ENCODE measurements around the gene RBFOX2. TPM values are rescaled to one million over a fixed set of nuclear protein-coding genes. Genes with fewer than 3 reads are reported as not detected.
"Not testable (repeated sequence)": the region's sequence is repeated elsewhere in the genome, so short reads cannot be mapped to it uniquely, and the experiment has no call there.

The RBFOX2 gene
- total RNA-seq, 1 donor: 17.8 TPM

DNA sequence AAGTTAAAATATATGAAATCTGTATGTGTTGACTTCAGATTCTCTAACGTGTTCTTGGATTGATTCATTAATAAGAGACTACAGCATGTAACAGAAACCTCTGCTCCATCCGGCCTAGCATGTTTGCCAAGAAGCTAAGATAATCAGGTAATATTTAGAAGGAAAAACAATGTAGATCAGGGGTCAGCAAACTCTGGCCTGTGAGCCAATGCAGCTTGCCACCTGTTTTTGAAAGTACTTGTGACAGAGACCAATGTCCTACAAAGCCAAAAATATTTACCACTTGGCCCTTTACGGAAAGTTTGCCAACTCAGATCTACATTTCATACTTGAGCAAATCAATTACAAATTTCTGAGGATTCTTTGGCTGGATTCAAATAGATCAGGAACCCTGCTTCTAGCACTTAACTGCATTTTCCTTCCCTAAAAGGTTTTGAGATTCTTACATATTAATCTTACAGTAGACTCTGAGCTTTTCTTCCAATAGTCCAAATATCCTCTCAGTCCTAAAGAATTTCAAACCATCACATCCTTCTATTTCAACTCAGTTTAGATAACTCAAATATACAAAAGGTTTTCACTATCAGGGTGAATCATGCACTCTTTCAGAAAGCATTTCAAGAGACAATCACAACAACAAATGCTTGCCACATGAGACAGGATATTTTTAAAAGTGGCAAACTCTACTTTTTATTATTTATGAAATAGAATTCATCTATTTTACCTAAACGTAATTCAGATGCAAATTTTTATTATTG is 281.5 kb downstream of the RBFOX2 start:
- DNase-seq (ENCODE audit: low read depth in 2 of 3, low spot score in 2 of 3): no peak

DNA sequence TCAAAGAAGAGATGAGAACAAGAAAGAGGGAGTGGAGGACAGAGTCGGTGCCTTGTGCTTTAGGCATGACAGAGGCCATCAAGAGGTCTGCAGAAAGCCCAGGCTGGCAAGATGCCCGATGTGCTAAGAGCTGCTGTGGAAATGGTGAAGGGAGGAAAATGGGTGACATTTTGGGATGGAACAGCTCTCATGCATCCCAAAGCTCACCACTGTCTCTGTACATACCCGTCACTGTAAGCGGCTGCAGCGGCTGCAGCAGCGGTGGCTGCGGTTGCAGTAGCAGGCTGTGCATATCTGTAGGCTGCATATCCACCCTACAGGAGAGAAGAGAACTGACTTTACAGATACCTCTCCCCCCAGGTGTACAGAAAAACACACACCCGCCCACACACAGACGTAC is 282.4 kb downstream of the RBFOX2 start:
- no peak for DNase-seq (ENCODE audit: low read depth in 2 of 3, low spot score in 2 of 3)

DNA sequence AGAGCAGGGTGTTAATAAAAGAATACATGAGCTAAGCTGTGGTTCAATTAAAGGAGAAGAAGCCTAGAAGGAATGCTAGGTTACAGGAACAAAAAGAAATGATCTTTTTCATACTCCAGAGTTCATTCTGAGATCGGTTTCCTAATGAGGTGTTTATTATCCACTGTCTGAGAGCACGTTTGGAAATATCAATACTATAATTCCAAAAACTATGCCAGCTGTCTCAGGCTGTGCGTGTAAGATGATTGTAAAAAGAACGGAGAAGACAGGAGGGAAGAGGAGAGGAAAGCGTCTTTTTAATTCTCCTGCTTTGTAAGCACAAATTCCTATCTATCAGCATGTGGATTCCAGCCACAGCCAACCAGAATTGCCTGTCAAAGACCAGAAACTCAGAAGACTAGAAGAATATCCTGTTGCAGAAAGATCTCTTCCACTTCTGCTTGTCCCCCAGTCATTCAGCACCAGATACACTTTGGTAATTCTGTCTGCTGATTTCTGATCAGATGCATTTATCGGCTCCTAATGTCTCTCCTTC is 285.2 kb downstream of the RBFOX2 start:
- no peak for DNase-seq (ENCODE audit: low read depth in 2 of 3, low spot score in 2 of 3)

DNA sequence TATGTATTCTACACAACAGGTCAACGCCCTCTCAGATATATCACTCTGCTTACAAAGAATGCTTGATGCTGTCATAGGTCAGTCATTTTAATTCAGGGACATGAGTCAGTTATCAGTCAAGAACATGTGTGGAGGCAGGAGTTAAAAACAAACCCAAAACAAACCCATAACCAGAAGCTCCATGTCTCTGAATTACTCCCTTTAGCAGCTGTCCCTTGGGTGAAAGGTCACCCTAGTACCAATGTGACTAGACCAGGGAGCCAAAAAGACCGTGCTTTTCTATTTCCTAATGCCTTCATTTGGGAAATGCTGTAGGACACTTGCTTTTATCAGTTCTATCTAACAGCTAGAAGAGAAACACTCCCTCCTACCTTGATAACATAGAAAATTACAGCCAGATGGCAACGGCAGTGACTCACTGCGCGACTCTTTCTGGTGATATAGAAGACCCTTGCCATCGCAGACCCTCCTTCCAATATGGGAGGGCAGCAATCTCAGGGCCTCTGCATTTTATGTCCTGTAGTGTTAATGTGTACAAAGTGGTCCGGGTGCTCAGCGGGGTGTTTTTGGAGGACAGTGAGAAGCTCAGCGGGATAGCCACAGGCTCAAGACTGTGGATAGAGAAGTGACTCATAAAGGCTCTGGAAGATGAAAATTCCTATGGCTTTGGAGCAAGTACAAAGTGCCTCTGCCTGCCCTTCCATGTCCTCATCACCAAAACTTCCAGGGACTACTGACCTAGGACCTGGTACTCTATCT is 286.1 kb downstream of the RBFOX2 start:
- DNase-seq (ENCODE audit: low read depth in 2 of 3, low spot score in 2 of 3): no peak

DNA sequence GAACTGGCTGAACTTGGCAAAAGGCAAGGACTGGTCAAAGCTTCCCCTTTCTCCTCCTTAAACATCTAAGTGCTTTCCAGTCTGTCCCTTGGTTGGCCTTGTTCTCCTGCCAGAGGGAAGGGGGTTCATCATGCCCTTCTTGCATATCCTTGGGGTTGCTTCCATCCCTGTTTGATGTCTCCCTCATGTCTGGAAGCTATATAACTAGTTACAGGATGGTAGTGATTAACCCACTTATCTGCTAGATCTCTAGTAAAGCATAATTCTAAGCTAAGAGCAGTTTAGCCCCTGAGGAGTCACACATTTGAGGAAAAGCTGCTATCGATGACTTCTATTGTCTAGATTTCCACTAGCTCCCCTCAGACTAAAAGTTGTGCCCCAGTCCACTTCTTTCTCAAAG is 288.0 kb downstream of the RBFOX2 start:
- no peak for DNase-seq (ENCODE audit: low read depth in 2 of 3, low spot score in 2 of 3)

DNA sequence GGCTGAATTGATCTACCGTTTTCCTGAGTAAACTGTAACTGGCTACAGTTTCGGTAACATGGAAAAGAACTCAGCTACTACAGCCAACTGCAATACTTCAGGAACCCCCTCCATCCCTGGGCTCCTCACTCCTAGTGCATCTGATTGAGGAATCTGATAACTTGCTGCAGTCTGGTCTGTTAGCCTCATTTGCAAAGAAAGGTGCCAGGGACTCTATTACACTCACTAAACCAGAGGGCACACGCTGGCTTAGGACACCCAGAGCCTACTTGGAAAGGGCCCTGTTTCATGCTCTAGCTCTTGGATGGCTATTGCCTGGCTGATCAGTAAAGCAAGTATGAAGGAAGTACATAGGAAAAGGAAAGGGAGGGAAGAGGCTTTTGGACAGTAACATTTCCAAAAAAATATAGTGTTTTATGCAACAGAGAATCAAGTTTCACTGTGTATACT is 288.7 kb downstream of the RBFOX2 start:
- no peak for DNase-seq (ENCODE audit: low read depth in 2 of 3, low spot score in 2 of 3)

DNA sequence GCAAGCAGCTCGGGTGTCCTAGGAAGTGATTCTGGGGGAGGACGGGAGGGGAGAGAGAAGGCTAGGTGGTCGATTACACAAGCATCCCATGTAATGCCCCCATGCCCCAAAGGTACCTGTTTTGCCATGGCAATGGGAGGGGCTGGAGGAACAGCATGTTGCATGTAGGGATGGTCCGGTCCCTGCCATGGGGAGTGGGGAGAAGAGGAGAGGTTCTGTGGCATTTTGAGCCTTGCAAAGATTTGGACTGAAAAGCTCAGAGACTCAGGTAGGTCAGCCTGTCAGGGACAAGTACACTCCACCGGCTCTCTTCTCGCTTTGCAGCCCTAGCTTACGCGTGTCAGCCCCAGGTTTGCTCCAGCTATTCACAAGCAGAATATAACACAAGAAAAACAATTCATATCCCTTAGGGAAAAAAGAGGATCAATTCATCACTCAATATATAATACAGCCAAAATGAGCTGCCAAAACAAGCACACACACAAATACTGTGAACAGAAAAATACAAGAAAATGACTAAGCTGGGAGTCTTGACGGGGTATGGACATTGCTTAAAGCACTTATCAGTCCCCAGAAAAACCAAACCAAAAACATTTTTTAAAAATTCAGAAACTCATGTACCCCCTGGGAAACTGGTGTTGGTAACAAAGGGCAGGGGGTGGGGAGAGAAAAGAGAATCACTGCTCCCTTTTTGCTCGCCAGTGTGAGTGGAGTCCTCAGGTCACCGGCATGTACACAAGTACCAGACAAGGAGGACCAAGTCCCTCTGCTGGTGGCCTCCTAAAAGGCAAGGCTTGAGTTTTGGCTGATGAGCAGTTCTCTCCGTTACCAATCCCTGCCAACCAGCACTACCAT is 289.3 kb downstream of the RBFOX2 start:
- DNase-seq (ENCODE audit: low read depth in 2 of 3, low spot score in 2 of 3): peak in 1 of 3 donors; percentile 32

DNA sequence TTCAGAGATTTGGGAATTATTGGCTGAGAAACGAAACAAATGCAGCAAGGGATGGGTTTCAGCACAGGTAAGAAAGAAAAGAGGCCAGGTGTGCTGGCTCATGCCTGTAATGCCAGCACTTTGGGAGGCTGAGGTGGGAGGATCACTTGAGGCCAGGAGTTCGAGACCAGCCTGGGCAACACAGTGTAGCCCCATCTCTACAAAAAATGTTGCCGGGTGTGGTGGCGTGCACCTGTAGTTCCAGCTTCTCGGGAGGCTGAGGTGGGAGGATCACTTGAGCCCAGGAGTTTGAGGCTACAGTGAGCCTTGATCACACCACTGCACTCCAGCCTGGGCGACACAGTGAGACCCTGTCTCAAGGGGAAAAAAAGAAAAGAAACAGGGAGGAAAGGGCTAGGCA is 290.7 kb downstream of the RBFOX2 start:
- not testable (repeated sequence) for DNase-seq (ENCODE audit: low read depth in 2 of 3, low spot score in 2 of 3)

DNA sequence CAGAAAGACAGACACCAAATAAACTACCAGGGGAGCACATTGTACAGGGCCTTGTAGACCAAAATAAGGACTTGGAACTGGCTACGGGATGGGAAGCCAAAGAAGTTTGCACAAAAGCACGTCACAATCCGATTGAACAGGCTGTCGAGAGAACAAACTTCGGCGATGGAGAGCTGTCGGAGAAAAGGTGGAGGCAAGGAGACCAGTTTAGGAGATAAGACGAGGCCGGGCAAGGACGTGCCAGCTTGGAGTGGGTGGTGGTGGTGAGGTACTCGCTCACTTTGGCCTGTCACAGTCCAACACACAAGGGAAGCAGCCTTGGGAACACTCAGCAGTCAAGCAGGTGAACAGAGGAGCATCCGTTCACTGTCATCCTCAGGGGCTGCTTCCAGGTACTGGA is 291.9 kb downstream of the RBFOX2 start:
- DNase-seq (ENCODE audit: low read depth in 2 of 3, low spot score in 2 of 3): no peak

DNA sequence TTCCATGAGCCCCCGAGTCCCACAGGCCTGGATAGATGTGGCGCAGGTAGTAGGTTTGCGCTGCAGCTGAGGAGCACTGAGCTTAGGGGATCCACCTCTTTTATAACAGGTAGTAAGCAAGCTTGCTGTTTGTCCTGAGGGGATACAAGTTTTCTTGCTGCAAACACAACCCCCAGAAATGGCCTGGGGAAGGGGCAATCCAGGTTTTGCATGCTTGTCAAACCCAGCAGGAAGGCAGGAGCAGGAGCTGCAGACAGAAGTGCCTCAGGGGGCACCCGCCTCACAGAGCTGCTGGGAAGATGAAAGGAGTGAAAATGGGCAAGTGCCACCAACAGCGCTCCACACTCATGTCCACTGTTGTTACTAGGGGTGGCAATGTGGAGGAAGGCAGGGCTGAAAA is 292.5 kb downstream of the RBFOX2 start:
- DNase-seq (ENCODE audit: low read depth in 2 of 3, low spot score in 2 of 3): no peak

DNA sequence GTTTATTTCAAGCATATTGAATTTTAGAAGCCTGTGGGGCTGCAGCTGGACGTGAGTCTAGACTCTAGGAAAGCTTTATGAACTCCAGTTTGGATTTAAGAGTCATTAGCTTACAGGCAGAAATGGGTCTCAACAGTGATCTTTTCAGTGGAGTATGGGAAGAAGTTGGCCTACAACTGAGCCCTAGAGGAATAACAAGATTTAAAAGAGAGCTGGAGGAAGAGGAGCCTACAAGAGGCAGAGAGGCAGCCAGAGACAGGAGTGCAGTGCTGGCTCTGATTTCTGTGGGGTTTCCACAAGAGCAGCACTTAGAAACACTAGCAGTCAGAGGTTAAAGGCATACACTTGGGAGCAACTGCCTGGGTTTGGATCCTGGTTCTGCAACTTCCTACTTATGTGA is 293.1 kb downstream of the RBFOX2 start:
- no peak for DNase-seq (ENCODE audit: low read depth in 2 of 3, low spot score in 2 of 3)

DNA sequence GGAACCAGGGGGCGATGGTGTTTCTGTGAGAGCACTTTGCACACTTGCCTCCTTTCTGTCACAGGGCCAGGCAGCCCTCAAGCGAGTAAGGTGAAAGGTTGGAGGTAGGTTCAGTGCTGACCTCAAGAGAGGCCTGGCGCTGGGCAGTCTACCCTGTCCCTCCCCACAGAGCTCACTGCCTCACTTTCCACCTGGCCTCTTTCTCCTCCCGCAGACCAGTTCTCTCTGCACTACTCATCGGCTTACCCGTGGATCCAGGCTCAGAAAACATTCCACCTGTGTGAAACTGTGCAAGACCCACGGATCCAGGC is 294.2 kb downstream of the RBFOX2 start:
- no peak for DNase-seq (ENCODE audit: low read depth in 2 of 3, low spot score in 2 of 3)

DNA sequence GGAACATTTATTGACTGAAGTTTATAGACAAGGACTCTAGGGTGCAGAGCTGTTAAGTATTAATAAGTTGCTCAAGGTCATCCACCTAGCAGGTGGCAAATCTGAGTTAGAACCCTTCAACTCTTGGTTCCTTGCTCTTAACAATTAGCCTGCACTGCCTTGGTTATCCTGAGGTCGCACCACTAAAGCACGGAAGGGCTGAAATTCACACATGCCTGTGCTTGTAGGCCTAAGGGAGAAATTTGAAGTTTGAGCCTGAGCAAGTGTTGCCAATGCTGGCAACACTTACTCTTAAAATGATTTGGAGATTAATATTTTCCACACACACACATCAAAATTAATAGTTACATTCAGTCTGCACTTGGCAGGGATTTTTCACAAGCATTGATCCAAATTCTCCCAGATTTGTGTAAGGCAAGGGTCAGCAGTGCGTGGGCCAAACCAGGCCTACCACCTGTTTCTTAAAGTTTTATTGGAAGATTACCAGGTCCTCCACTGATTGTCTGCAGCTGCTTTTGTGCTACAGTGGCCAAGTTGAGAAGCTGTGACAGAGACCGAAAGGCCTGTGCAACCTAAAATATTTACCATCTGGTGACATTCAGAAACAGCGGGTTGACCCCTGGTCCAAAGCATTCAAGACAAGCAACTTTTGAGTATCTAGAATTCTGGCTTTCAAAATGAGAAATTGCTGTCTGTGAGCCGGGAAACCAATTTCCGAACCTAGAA is 294.7 kb downstream of the RBFOX2 start:
- DNase-seq (ENCODE audit: low read depth in 2 of 3, low spot score in 2 of 3): no peak

DNA sequence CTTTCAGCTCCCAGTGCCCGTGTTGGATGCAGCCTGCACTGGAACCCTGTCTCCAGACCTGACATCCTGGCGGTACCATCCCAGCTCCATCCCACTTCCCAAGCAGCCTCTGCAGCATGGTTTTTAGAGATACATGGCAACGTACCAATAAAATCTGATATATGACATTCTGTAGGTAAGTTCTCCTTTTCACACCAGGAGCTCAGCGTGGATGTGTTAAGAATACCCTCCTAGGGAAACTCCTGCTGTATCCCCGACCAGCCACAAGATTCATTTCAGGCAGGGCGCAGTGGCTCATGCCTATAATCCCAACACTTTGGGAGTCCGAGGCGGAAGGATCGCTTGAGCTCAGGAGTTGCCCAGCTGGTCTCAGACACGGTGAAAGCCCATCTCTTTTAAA is 295.6 kb downstream of the RBFOX2 start:
- no peak for DNase-seq (ENCODE audit: low read depth in 2 of 3, low spot score in 2 of 3)

DNA sequence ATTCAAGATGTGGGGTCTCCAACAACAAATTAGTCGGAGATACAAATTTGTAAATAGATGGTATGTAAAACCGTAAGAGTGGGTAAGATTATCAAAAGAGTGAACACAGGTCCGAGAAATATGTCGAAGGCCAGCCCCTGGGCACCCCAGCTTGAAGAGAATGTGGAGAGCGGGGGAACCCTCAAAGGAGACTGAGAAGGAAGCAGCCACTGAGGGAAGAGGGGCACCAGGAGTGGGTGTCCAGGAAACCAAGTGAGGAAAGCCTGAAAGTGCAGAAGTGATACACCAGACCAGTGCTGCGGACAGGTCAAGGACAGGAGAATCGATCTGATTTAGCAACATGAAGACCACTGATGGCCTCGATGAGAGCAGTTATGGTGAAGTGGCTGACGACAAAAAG is 296.5 kb downstream of the RBFOX2 start:
- DNase-seq (ENCODE audit: low read depth in 2 of 3, low spot score in 2 of 3): no peak

DNA sequence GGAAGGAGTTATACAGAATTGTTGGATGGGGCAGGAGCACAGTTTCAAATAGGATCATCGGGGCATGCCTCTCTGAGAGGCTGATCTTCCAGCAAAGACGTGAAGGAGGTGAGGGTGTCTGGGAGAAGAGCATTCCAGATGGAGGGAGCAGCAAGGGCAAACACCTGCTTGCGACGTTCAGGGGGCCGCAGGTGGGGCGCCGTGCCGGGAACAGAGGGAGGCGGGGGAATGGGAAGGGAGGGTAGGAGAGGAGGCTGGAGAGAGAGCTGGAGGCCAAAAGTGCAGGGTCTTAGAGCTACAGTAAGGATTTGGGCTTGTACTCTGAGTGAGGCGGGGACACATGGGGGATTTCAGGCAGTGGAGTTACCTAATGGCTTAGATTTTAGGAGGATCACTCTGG is 297.3 kb downstream of the RBFOX2 start:
- DNase-seq (ENCODE audit: low read depth in 2 of 3, low spot score in 2 of 3): no peak

DNA sequence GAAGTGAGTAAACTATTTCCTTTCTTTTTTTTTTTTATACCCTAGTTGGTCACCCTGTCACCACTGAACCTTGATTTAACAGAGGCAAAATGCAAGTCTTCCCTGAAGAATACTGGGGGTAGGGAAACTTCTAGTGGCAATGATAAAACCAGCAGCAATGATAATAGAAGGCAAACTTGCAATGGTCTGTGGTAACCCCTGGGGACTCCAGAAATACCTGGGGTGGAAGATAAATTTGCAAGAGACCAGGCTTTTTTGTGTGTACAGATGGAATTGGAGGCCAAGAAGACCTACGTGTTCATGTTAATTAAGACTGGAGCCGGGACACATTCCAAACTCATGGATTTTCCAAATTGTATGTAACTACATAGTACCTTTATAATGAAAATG is 299.3 kb downstream of the RBFOX2 start:
- no peak for DNase-seq (ENCODE audit: low read depth in 2 of 3, low spot score in 2 of 3)

DNA sequence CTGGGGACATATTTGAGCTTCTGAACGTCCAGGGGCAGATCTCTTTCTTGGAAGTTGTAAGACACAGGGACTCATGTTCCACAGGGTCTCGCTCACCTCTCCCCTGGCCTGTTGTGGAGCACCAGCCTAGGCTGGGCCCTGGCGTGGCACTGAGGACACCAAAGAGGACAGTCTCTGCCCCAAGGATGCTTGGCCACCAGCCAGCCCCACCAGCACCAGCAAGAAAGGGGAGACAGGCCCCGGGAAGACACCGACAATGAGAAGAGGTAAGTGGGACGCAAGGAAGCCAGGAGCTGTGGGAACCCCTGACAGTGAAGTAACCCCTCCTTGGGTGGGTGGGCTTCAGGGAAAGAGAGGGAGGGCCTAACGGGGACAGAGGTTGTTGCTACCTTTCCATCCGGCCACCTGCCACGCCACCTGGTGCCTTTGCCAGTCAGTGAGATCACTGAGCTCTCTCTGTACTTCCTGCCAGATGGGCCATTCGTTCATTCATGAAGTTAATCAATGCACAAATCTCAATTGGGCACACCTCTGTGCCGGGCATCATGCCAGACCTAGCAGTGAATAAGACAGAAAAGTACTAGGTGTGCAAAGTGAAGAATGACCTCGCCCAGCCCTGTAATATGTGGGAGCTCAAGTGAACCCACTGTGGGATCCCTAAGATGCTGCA is 299.9 kb downstream of the RBFOX2 start:
- DNase-seq (ENCODE audit: low read depth in 2 of 3, low spot score in 2 of 3): no peak

DNA sequence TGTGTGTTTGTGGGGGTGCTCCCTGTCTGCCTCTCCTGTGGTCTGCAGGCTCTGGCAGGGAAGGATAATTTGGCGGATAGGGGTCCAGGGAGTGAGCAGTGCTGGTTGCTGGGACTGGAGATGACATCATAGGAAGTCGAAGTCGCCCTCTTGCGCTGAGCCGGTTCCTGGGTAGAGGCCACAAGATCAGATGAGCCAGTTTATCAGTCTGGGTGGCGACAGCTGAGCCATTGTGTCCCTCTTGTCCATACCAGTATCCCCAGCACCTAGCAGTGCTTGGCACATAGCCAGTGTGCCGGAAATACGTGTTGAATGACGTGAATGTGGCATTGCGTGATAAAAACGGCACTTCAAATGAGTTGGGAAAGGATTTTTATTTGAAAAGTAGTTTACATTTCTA is 301.2 kb downstream of the RBFOX2 start:
- DNase-seq (ENCODE audit: low read depth in 2 of 3, low spot score in 2 of 3): no peak

DNA sequence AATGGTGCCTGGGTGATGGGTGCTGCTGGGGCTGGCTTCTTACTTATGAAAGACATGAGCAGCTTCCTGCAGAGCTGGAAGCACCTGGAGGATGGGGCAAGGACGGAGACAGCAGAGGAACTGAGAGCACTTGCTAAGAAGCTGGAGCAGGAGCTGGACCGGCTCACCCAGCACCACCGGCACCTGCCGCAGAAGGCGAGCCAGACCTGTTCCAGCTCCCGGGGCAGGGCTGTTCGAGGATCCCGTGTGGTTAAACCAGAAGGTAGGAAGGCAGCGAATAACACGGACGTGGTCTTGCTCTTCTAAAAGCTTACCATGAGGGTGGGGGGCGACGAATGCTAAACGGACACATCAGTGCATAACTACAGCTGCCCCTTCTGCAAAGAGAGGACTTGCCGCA is 301.7 kb downstream of the RBFOX2 start:
- DNase-seq (ENCODE audit: low read depth in 2 of 3, low spot score in 2 of 3): no peak
